HG02610 (cell line): ENCODE results near the gene AP3S1.
A peak's percentile ranks its signal among the peaks of the same experiment; 100 is the strongest.
"Not testable (repeated sequence)": the region's sequence is repeated elsewhere in the genome, so short reads cannot be mapped to it uniquely, and the experiment has no call there.

Experiments
- ATAC-seq: cut with Tn5 transposase; IDR thresholded peaks from one replicate; pipeline ENCODE4 v1.9.1; 2021; ENCODE audit warnings: mild to moderate bottlenecking, moderate library complexity; ENCODE audit not compliant: unreplicated experiment

AP3S1 gene

DNA sequence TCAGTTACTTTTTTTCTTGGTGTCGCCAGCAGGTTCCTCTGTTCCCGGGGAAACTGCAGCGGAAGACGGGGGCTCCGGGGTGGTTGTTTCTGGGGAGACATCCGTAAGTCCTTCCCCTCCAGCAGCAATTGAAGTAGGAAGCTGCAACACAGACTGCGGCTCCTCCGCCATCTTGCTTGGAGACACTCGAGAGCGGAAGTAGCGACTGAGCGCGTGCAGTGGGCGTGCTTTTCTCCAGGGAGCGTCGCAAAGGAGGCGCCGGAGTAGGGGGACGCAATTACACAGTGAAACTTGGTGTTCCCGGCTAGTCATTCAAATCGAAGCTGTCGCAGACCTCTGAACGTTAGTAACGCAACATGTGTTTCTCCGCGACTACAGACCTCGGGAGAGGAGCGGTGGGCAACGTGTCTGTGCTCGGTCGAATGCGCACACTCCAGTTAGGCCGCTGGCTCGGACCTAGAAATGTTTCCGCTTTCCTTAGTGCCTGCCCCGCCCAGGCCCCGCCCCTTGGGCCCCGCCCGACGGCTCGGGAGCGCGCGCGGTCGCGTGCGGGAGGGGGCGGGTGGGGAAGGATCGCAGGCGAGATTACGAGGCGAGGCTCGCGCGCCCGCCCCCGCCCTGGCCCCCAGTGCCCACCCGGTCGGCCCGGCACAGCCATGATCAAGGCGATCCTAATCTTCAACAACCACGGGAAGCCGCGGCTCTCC, at the start of gene AP3S1, which contains the start of gene ATG12:
TSS of gene AP3S1 (plus strand) at position 554 of the 707 bp plus-strand sequence. CDS start at position 657, 103 bp downstream.
TSS of gene ATG12 (minus strand) at position 184 of the 707 bp plus-strand sequence. CDS start at position 171, 13 bp downstream.
- ATAC-seq = peak; percentile 86

DNA sequence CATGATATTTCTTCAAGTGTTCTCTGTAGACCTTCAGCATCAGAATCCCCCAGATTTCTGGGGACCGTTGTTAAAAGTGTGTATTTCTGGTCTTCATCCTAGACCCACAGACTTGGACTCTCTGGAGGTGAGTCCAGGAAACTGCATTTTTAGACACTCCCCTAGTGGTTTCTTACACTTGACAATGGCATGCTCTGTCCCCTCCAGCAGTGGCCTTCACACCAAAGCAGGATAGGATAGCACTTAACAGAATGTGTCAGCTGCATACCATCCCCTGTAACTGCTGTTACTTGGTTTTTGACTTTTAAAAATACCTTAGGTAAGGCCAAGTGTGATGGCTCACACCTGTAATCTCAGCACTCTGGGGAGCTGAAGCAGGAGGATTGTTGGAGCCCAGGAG, 46.0 kb upstream of the AP3S1 start:
- no peak for ATAC-seq

DNA sequence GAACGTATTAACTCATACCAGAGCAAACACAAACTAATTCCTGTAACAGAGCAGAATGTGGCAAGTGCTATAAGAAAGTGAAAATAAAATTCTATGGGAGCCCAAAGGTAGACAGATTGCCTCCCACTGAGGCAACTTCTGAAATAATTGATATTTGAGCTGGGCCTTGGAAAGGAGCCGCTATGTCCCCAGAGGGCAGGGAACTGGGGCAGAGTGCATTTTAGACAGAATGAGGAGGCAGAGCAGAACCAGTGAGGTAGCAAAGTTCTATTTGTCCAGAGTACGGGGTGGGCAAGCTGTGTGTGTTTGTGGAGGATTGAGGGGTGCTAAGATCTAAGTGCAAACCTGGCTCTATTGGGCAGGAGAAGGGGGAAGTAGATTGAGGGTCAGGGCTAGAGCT, 45.1 kb upstream of the AP3S1 start:
- no peak for ATAC-seq

DNA sequence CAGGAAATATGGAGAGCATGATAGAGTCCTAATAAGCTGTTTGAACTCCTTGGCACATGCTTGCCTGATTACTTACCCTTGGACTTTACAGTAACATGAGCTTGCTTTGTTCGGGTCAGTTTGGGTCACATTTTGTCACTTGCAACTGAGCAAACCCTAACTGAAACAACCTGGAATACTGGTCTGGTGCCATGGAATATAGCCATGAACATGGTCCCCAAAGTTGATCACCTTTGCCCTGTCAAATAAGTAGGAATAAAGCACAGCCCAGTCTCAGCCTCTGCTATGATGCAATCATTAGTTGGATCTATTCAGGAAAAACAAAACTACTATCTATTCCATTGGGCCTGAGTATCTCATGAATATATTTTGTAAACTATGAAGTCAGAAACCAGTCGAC, 43.5 kb upstream of the AP3S1 start:
- ATAC-seq = no peak

DNA sequence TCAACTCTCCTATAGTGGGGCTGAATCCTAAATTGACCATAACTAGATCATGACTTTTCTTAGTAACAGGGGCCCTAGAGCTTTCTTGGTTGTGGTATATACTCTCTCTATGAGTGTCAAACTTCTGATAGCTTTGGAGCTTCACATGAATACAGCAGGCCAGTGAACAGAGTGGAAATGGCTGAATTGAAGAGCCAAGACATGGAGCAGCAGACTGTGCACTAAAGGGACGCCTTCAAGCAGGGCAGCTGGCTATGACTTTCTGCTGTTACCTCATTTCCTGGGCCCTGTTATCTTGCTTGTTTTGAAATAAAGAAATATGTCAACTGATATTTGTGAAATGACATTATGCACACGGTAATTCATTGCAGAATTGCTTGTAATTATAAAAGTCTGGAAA, 41.6 kb upstream of the AP3S1 start:
- ATAC-seq = no peak

DNA sequence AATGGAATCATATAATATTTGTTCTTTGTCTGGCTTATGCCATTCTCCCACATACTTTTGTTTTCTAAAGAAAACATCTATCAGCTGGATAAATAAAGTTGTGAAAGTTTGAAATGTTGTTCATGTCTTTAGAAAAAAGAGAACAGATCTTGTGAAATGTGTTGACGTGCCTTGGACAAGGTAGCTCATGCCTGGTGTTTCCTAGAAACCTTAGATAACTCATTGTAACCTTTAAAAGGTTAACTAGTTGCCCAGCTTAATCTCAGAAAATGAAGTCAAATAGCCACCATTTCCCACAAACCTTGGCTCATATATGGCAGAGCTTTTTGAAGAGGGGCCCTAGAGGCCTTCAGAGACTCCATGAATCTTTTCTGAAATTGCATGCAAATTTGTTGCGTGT, 40.6 kb upstream of the AP3S1 start:
- ATAC-seq = no peak

DNA sequence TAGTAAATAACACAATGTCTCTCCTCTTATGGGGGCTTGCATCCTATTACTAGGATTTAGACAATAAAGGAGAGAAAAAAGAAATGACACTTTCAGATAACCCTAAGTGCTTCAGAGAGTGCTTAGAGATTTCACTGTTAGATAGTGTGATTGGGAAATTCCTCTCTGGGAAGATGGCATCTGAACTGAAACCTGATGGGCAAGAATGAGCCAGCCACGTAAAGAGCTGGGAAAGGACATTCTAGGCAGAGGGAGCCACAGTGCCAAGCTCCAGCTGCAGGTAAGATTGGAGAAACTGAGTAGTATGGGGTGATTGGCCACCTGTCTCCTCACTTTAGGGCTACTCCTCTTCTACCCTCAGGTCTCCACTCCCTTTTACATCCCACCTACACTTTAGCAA, 39.8 kb upstream of the AP3S1 start:
- no peak for ATAC-seq

DNA sequence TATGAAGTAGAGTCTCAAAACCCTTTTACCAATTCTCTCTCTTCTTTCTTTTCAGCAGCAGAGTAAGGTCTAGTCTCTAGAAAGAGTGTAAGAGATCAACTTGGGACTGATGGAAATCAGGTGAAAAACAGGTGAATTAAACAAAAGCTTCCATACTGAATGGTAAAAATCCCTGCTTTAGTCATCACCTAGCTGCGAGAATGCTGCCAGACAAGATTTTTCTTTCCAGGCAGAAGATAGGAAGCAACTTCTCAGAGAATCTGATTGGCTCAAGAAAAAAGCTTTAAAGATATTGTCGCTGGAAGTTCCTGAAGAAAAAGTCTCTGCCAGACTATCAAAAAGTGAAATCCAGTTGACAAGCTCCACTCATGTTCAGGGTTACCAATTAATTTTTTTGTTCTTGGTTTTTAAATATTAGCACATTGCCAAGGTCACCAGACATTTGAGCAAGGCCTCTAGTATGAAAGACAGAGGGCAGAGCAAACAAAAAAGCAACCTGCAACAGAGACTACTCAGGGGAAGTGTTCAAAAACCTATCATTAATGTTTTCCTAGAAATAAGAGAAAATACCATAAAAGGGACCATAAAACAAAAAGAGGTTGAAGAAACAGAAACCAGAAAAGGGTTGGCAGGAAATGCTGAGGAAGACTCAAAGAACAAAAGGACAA, 34.6 kb upstream of the AP3S1 start:
- no peak for ATAC-seq

DNA sequence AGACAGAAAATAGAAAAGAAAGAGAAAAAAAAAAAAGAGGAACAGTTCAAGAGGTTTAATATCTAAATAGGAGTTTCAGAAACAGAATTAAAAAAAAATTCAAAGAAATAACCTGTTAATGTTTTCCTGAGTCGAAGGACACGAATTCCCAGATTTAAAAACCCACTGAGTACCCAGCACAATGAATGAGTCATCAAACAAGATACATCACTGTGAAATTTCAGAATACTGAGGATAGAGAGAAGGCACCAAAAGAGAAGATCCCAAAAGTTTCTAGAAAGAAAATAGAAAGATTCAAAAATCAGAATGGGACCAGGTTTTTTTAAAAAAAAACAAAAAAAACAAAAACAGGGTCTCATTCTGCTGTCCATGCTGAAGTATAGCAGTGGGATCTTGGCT, 34.1 kb upstream of the AP3S1 start:
- ATAC-seq = no peak

DNA sequence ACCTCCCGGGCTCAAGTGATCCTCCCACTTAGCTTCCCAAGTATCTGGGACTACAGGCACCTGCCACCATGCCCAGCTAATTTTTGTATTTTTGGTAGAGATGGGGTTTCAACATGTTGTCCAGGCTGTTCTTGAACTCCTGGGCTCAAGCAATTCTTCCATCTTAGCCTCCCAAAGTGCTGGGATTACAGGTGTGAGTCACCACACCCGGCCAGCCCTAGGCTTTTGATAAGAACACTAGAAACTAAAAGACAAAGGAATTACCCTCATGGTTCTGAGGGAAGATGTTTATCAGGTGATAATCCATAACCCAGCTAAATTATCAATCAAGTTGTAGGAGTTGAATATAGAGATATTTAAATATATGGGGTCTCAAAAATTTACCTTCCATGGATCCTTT, 33.7 kb upstream of the AP3S1 start:
- not testable (repeated sequence) for ATAC-seq

DNA sequence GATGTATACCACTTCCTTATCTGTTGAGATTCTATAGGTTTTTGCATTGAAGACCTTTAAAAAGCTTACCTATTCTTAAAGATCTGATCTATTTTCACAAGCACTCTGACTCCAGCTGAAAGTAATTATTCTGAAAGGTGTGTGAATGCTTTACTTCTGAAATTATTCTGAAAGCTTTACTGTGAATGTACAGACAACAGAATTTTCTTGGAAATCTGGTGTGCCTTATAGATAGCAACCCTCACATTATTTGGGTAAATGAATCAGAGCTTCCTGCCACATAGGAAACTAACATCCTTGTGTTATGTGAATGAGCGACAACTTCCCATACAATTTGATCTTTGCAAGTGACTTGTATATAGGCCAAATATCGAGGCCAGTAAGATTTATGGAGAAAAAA, 31.8 kb upstream of the AP3S1 start:
- ATAC-seq = no peak

DNA sequence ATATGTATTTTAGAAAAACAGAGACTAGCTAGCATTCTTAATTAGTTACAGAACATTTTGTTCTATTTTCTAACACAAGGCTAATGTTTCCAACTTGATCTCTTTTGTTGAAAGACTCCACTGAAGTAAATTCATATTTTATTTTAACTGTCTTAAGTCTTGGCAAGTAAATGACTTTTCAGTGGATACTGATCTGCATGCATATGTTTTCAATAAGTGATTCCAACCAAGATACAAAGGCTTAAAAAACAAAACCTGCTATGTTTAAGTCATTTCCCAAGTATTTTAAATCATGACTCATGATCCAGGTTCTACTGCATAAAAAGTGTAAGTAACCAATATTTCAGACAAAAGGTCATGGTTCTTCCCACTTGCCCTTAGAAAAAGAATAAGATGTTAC, 31.0 kb upstream of the AP3S1 start:
- no peak for ATAC-seq

DNA sequence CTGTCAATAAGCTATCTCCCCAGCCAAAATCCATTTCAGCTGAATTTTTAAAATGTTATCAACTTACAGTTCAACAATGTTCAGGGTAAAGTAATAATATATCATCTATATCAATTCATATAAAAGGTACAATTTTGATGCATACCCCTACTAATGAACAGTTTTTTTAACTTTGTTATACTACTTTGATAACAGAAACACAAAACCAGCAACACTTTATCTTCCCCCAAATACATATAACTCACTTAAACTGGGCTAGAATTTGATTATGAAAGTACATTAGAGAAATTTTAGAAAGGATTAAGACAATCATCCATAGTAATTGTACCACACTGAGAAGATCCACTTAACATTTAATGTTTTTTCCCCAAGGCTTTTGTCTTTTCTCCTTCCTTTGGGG, 30.3 kb upstream of the AP3S1 start:
- ATAC-seq = no peak

DNA sequence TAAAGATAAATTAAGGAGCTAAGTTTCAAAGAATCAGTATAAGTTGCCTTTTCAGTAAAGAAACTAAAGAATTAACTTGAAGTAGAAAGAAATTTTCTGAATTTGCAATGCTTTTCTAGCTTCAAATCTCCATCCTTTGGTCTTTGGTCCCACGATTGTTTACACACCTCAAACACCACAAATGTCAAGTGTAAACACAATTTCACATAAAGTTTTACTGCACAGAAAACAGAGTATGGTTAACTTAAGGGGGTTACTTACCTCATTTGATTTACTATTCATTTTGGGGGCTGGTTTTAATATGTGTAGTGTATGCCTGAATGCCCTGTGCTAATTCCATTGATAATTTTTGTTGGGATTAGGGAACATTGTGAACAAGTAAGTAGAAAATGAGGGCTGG, 29.4 kb upstream of the AP3S1 start:
- no peak for ATAC-seq

DNA sequence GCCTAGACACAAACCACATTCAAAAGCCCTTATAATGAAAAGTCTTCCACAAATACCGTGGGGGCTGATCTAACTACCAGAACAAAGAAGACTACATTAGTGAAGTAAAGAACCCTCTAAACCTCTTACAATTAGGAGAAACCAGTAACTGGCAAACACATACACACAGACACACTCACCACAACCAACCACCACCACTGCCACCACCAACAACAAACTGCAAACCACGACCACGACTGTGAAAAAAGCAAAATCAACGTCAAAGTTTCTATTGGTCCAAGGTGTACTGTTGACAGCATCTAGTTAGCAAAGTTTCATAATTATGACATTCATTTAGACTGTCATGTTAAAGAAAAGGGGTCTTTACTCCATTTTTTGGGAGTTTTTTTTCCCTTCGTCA, 28.0 kb upstream of the AP3S1 start:
- ATAC-seq = no peak

DNA sequence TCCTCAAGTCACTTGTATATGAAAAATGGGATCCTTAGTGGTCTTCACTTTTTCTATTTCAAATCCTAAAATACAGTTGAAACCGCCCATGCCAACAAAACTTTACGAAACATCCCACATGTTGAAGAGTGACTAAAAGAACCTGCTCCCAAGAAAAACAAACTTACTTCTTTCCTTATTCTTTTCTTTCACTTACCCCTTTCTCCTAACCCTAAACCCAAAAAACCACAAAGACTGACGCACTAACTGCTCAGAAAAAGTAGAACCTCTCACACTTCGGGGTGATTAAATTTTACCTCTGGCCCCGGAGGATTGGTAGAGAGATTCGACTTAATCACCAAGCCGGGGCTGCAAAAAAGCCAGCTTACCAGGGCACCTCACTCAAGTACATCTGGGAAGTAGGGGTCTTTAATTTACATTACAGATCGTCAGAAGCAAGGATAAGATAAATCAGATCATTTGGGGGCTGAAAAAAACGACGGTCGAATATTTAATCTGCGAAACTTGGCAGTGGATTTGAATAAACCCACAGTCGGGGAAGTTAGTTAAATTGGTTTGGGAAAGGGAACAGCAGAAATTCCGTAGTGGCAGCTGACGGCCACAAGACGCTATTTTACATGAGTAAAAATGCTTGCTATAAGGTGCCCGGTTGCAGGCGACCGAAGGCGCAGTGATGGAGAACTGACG, 26.6 kb upstream of the AP3S1 start:
- no peak for ATAC-seq

DNA sequence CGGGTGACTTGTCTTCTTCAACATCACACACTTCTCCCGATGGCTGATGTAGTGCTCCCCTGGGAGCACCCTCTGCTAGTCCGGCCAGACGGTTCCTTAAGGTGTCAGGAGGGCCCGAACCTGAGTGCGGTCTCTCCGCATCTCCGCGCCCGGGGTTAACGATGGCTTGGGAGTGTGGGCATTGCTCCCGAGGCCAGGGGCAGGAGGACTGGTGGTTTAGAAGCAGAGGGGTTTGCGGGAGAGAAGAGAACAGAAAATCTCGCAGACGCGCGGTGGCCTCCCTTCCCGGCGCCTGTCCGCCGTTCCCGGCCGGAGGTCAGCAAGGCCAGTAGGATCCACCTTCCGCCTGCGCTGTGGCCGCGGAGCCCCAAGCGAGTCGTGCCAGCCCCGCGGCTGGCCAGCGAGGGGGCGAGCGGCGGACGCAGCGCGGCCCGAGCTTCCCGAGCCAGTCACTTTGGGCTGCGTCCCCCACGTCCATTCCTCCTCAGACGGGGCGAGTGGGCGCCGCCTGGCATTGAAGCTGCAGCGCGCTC, 26.0 kb upstream of the AP3S1 start:
- ATAC-seq = no peak

DNA sequence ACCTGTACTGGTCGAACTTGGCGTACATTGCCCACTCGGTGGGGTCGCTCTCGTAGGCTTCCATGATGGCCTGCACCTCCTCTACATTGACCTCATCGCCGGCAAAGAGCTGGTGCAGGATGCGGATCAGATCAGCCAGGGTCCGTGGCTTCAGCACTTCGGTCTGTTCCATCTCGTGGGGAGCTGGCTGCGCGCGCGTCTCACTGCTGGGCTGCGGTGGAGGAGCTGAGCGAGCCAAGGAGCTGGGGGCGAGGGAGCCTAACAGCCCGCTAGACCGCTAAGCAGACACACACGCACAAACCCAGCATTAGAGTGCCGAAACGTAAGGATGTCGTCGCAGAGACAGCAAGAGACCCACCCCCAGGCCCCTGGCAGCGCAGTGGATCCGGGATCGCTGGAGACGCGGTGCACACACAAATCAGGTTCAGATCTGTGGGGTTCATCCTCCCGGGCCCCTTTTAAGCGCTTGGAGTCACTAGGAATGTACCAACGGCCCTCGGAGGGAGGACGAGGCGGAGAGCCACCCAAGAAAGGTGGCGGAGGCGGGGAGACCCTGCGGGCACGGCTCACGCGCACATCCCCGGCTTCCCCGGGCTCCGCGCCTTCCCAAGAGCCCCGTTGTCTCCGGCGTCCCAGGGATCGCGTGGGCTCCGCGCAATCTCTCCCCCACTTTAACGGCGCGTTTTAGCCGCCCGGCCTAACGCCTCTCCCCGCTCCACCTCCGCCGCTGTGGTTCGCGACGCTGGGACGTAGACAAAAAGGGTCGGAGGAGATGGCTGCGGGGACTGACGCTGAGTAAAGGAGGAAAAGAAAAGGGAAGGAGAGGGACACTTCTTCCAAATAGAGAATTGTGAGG, 25.3 kb upstream of the AP3S1 start, which contains the start of gene CDO1:
TSS of gene CDO1 (minus strand) at position 434 of the 856 bp plus-strand sequence. CDS start at position 172, 262 bp downstream.
- no peak for ATAC-seq

DNA sequence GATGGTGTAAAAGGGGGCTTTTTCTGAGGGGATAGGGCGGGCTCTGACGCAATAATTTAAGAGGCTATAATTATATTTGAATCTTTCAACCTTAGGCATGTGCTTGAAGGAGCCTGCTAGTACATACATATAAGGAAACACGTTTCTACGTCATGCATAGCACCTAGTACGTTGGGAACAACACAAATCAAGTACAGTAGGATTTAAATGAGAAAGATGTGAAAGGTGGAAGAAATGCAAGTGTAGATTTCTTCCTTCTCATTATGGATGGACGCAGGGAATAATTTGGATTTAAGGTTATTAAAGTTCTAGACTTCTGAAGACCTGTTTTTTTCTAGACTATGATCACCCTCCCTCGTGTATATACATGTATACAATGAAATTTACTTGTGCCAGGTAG, 24.3 kb upstream of the AP3S1 start:
- no peak for ATAC-seq

DNA sequence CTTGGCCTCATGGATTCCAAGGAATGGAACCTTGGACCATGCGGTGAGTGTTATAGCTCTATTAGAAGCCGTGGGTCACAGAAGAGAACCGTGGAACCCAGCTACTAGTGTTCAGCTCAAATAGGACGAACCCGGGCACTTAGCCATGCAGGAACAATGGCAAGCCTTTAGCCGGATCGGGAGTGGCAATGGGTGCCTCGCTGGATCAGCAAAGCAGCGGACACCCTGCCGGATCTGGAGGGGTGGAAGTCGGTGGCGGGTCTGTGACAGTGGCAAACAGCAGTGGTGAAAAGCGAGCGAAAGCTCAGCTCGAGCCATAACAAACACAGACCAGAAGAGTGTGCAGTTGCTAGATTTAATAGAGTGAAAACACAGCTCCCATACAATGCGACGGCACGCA, 22.9 kb upstream of the AP3S1 start:
- no peak for ATAC-seq

DNA sequence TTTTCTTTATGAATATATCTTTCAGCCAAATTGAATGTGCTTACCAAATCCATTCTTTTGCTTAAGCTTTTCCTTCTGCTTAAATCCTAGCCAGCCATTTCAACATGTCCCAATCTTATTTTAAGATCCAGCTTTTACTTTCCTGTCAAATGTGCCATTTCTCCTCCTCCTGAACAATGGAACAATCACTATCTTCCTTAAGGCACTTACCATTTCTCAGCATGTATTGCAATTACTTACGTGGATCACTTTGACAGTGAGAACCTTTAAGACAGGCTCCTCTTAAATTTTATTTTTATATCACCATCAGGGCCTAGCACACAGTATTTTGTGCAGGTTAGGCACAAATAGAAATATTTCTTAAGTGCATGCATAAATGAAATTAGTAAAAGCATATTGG, 20.9 kb upstream of the AP3S1 start:
- no peak for ATAC-seq
